Measurements from ENCODE around the gene GLIS1. TPM values are rescaled to one million over a fixed set of nuclear protein-coding genes. Genes with fewer than 3 reads are reported as not detected.

The GLIS1 gene
- total and polyA plus RNA-seq, 11 donors: 0.06 to 0.35 (median 0.13) TPM; not detected in 6

DNA sequence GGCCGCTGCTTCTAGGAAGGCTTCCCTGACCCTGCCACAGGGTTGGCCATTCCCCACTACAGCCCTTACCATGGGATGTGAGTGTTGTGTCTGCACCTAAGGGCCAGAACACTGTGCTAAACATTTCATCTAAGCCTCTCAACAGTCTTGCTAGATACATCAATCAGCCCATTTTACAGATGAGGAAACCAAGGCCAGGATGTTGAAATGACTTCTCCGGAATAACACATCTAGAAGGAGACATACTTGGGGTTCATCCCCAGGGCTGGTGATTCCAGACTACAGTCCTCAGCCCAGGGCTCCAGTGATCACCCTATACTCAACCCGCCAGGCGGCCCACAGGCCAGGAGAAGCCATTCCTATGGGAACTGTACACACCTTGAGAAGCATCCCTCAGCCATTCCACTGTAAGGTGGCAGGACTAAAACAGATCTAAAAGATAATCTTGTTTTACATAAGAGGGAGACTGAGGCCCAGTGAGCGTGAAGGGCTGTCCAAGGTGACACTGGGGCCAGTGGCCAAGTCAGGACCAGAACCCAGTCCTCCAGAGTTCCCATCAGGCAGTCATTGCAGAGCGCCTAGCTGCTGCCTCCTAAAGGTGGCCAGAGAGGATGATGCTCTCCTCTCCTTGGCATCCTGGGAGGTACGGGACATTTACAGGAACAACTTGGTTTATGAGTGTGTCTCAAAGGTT lies 119.5 kb downstream of the GLIS1 start:
- peaks cover 0 to 13% (median 0%) of the 10 kb centered on the region in 12 donors for H3K9me3 ChIP-seq
- no peak overlapping the region for H3K27ac ChIP-seq
- ATAC-seq (no peak), DNase-seq (peak in 2 of 5 donors; percentile 7)
- TF ChIP-seq, protein P1, sequence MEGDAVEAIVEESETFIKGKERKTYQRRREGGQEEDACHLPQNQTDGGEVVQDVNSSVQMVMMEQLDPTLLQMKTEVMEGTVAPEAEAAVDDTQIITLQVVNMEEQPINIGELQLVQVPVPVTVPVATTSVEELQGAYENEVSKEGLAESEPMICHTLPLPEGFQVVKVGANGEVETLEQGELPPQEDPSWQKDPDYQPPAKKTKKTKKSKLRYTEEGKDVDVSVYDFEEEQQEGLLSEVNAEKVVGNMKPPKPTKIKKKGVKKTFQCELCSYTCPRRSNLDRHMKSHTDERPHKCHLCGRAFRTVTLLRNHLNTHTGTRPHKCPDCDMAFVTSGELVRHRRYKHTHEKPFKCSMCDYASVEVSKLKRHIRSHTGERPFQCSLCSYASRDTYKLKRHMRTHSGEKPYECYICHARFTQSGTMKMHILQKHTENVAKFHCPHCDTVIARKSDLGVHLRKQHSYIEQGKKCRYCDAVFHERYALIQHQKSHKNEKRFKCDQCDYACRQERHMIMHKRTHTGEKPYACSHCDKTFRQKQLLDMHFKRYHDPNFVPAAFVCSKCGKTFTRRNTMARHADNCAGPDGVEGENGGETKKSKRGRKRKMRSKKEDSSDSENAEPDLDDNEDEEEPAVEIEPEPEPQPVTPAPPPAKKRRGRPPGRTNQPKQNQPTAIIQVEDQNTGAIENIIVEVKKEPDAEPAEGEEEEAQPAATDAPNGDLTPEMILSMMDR (IDR thresholded peaks at IDR 0.05): no peak
- no peak for TF ChIP-seq POLR2A (IDR thresholded peaks at IDR 0.05)
- H3K27me3 ChIP-seq: no peaks in the 10 kb centered on the region
- 91 to 94% (median 93%) methylated on average over 7 of the region's 7 CpGs for whole genome bisulfite sequencing, 4 donors
- H3K36me3 ChIP-seq: no peaks in the 10 kb centered on the region
- intact Hi-C loops (cut with DNase I): no loop called here
- no peak overlapping the region for H3K4me3 ChIP-seq
- no peaks in the 10 kb centered on the region for H3K4me1 ChIP-seq

DNA sequence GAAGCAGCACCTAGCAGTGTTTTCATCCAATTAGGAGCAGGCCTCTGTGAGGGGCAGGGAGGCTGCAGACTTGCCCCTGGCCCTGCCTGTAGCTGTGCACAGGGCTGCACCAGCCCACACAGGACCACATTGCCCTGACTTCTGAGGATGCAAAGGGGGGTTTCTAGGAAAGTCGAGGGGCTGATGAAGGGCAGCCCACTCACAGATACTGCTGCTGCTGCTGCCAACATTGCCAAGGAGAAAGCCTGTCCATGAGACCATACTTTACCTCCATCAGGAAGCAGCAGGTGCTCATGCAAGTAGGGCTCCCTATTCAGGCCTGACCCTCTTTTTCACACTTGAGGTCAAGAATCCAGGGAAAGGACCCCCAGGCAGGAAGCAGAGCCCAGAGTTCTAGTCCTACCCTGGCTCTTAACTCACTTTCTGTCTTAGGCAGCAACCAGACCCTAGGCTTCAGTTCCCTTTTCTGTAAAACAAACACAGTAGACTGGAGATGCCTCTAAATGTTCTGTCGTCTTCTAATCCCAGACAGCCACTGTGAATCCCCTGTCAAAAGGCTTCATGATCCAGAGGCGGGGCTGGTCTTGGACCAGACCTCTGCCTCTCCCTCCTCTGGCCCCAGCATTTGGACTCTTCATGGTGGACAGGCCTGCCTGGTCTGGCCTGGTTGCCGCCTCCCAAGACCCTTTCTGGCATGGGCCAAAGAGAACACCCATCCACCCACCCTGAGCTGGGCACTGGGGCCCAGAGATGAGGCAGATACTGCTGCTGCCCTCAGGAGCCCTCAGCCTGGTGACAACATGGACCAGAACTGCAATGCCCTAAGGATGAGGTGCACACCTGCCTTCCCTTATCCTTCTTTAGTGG lies 120.2 kb downstream of the GLIS1 start:
- Histone ChIP-seq H3K27me3 (peaks cover 0 to 4% (median 0%) of the 10 kb centered on the region in 9 donors), H3K4me3 (no peak overlapping the region), H3K4me1 (no peaks in the 10 kb centered on the region), H3K27ac (no peak overlapping the region), H3K9me3 (peaks cover 0 to 6% (median 0%) of the 10 kb centered on the region in 12 donors), H3K36me3 (no peaks in the 10 kb centered on the region)
- intact Hi-C loops (cut with DNase I): no loop called here
- ATAC-seq (no peak), DNase-seq (peak in 2 of 5 donors; percentile 4 to 7)
- WGBS, 4 donors: 67 to 100% (median 72%) methylated on average over 3 to 4 of the region's 4 CpGs
- no peak for TF ChIP-seq POLR2A (IDR thresholded peaks at IDR 0.05)
- TF ChIP-seq, protein P1 (IDR thresholded peaks at IDR 0.05): no peak

DNA sequence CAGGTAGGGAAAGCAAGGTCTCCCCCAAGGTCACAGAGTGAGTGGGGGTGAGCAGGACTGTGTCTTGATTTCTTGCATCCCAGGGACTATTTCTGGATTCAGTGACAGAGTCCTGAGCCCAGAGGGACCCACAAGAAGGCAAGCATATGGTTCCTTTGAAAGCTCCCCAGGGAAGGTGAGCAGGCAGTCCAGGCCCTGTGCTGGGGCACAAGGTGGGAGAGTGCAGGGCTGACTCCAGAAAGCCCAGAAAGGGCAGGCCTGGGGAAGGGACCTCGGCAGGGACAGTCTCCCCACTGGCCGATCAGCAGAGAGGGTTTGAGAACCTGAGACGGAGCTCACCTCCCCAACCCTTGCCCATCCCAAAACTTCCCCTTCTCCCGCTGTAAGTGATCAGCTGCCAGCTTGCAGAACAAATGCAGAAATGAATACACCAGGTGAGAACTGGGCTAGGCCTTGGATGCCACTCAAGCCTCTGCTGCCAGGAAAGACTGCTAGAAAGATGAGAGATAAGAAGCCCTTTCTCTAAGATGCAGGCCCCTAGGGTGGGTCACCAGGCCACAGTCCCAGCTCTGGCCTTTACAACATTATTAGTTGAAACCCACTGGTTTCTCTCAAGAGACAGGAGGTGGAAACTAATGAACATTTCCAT lies 121.0 kb downstream of the GLIS1 start:
- no peaks in the 10 kb centered on the region for H3K4me1 ChIP-seq
- H3K36me3 ChIP-seq: no peaks in the 10 kb centered on the region
- no peaks in the 10 kb centered on the region for H3K9me3 ChIP-seq
- WGBS, 4 donors: 89 to 96% (median 94%) methylated on average over 4 of the region's 4 CpGs
- peaks cover 0 to 4% (median 0%) of the 10 kb centered on the region in 9 donors for H3K27me3 ChIP-seq
- TF ChIP-seq POLR2A (IDR thresholded peaks at IDR 0.05): no peak
- TF ChIP-seq, protein P1 (IDR thresholded peaks at IDR 0.05): no peak
- intact Hi-C loops (cut with DNase I): no loop called here
- ATAC-seq: no peak
- no peak overlapping the region for H3K27ac ChIP-seq
- peak in 2 of 5 donors; percentile 7 to 8 for DNase-seq
- H3K4me3 ChIP-seq: no peak overlapping the region

DNA sequence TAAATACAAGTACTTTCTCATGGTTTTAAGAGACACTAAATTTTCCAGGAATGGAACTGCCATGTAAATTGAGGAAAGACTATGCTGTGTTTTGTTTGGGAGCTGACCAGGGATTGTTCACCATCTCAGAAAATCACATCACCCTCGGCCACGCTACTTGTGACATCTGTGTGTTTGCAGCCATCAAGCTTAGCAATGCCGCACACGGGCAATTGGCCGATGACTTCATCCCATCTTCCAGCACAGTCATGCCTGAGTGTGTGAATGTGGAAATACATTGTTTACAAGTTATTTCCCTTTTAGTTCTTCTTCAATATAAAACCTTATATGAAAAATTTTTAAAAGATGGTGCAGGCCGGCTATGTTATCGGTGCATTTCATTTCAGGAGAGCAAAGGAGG lies 121.6 kb downstream of the GLIS1 start:
- DNase-seq: peak in 2 of 5 donors; percentile 5 to 33

More for the DNA sequence above, 121.6 kb downstream of the GLIS1 start:
- ATAC-seq: no peak
- Histone ChIP-seq H3K27me3 (peaks cover 0 to 4% (median 0%) of the 10 kb centered on the region in 9 donors), H3K4me1 (no peaks in the 10 kb centered on the region), H3K27ac (no peak overlapping the region), H3K4me3 (no peak overlapping the region), H3K9me3 (peaks cover 0 to under 1% (median 0%) of the 10 kb centered on the region in 12 donors), H3K36me3 (no peaks in the 10 kb centered on the region)
- TF ChIP-seq, protein P1 (IDR thresholded peaks at IDR 0.05): no peak
- no peak for TF ChIP-seq POLR2A (IDR thresholded peaks at IDR 0.05)
- intact Hi-C loops (cut with DNase I): no loop called here
- 94 to 97% (median 95%) methylated on average over 7 of the region's 7 CpGs for WGBS, 4 donors

Measured in heart left ventricle (tissue), 16 donors.